IMR-90 (cell line): ENCODE results near the gene NUBPL. TPM values are rescaled to one million over a fixed set of nuclear protein-coding genes. Genes with fewer than 3 reads are reported as not detected.
"Not testable (repeated sequence)": the region's sequence is repeated elsewhere in the genome, so short reads cannot be mapped to it uniquely, and the experiment has no call there.

ENCODE experiments used
- ATAC-seq: fragments of 200-7000 bp; cut with Tn5 transposase; 2 replicates; pipeline ENCODE4 v1.9.1; 2020; ENCODE audit warnings: low read depth, mild to moderate bottlenecking, moderate library complexity
- BruUV-seq: library from RNA; stranded (reverse); fragments of 400-500 nt; replicated peaks from 2 replicates; lab custom pipeline; 2021; lab: Mats Ljungman, UMichigan
- CTCF ChIA-PET: fragments of 300-600 bp; formaldehyde crosslinking; extraction: SDS; loops from one replicate; lab custom pipeline; 2021; ENCODE audit warnings: antibody characterized with exemption; lab: Yijun Ruan, JAX
- POLR2A ChIA-PET: fragments of 300-600 bp; sonication (Branson Sonifier 250); formaldehyde crosslinking; loops from one replicate; lab custom pipeline; 2022; ENCODE audit warnings: antibody characterized with exemption; ENCODE audit not compliant: unreplicated experiment; lab: Charles Lee
- DNase-seq: peaks from one replicate; pipeline ENCODE4 v3.0.0; 2013
- H2AFZ ChIP-seq: replicated peaks from 2 replicates; pipeline ENCODE3; 2013; ENCODE audit warnings: low read length, mild to moderate bottlenecking; ENCODE audit not compliant: poor library complexity
- H2AK5ac ChIP-seq: 2 replicates; pipeline ENCODE4 v1.6.1; 2013; ENCODE audit warnings: low read depth, low read length, inconsistent platforms
- H2AK9ac ChIP-seq: replicated peaks from 2 replicates; pipeline ENCODE3; 2013; ENCODE audit warnings: mild to moderate bottlenecking, low read depth, low read length, moderate library complexity; ENCODE audit not compliant: poor library complexity
- H2BK120ac ChIP-seq: 2 replicates; pipeline ENCODE4 v1.6.1; 2013; ENCODE audit warnings: low read depth, low read length, inconsistent platforms
- H2BK15ac ChIP-seq: 3 replicates; pipeline ENCODE4 v1.6.1; 2013; ENCODE audit warnings: low read depth, low read length, inconsistent platforms
- H2BK20ac ChIP-seq: 2 replicates; pipeline ENCODE4 v1.6.1; 2013; ENCODE audit warnings: low read depth, mild to moderate bottlenecking, inconsistent platforms, low read length, moderate library complexity
- H2BK5ac ChIP-seq: 2 replicates; pipeline ENCODE4 v1.6.1; 2013; ENCODE audit warnings: mild to moderate bottlenecking, low read depth, low read length, inconsistent platforms; ENCODE audit not compliant: poor library complexity, severe bottlenecking
- H3K14ac ChIP-seq: replicated peaks from 2 replicates; pipeline ENCODE4 v1.6.1; 2013; ENCODE audit warnings: low read depth, low read length, inconsistent platforms
- H3K18ac ChIP-seq: 2 replicates; pipeline ENCODE4 v1.6.1; 2013; ENCODE audit warnings: low read depth, low read length, control low read depth
- H3K23ac ChIP-seq: 2 replicates; pipeline ENCODE4 v1.6.1; 2013; ENCODE audit warnings: low read depth, low read length, inconsistent platforms
- H3K27ac ChIP-seq: 2 replicates; pipeline ENCODE4 v1.5.1; 2013; ENCODE audit warnings: mild to moderate bottlenecking, control low read depth, low read length; ENCODE audit not compliant: insufficient read depth
- H3K27me3 ChIP-seq: 2 replicates; pipeline ENCODE4 v1.6.1; 2013; ENCODE audit warnings: low read length; ENCODE audit not compliant: control insufficient read depth, insufficient read depth
- H3K36me3 ChIP-seq: 2 replicates; pipeline ENCODE4 v1.6.1; 2013; ENCODE audit warnings: low read length, mixed read lengths; ENCODE audit not compliant: control insufficient read depth, insufficient read depth
- H3K4ac ChIP-seq: 2 replicates; pipeline ENCODE4 v1.6.1; 2013; ENCODE audit warnings: low read depth, low read length, inconsistent platforms
- H3K4me1 ChIP-seq: 2 replicates; pipeline ENCODE4 v1.6.1; 2013; ENCODE audit warnings: low read length, mixed read lengths; ENCODE audit not compliant: control insufficient read depth, insufficient read depth
- H3K4me2 ChIP-seq: 2 replicates; pipeline ENCODE4 v1.6.1; 2013; ENCODE audit warnings: low read depth, mild to moderate bottlenecking, control low read depth, low read length, moderate library complexity
- H3K4me3 ChIP-seq: 2 replicates; pipeline ENCODE4 v1.5.1; 2013; ENCODE audit warnings: low read depth, mild to moderate bottlenecking, control low read depth, low read length, moderate library complexity; ENCODE audit not compliant: insufficient read depth
- H3K56ac ChIP-seq: 2 replicates; pipeline ENCODE4 v1.6.1; 2013; ENCODE audit warnings: low read length, inconsistent platforms; ENCODE audit not compliant: insufficient read depth; ENCODE audit errors: extremely low read depth
- H3K79me1 ChIP-seq, 2 experiments: 2 replicates each; pipeline ENCODE4 v1.6.1; 2013; ENCODE audit warnings: low read length in 2 of 2, inconsistent platforms in 1 of 2, low read depth in 1 of 2
- H3K9ac ChIP-seq: 2 replicates; pipeline ENCODE4 v1.6.1; 2013; ENCODE audit warnings: low read depth, low read length, control low read depth
- H3K9me1 ChIP-seq: 2 replicates; pipeline ENCODE4 v1.6.1; 2013; ENCODE audit warnings: low read length, inconsistent platforms; ENCODE audit not compliant: insufficient read depth
- H3K9me3 ChIP-seq: 2 replicates; pipeline ENCODE4 v1.6.1; 2013; ENCODE audit warnings: low read length; ENCODE audit not compliant: control insufficient read depth, insufficient read depth
- H4K20me1 ChIP-seq: 2 replicates; pipeline ENCODE4 v1.6.1; 2013; ENCODE audit warnings: low read length, inconsistent platforms; ENCODE audit not compliant: insufficient read depth
- H4K5ac ChIP-seq: 2 replicates; pipeline ENCODE4 v1.6.1; 2013; ENCODE audit warnings: mild to moderate bottlenecking, low read depth, low read length, control low read depth
- H4K8ac ChIP-seq, 2 experiments: 2 replicates each; pipeline ENCODE4 v1.6.1; 2013; ENCODE audit warnings: low read depth in 2 of 2, low read length in 2 of 2, control low read depth in 1 of 2, inconsistent platforms in 1 of 2
- H4K91ac ChIP-seq: 2 replicates; pipeline ENCODE4 v1.6.1; 2013; ENCODE audit warnings: low read depth, low read length, inconsistent platforms; ENCODE audit not compliant: insufficient read depth
- CEBPB ChIP-seq: IDR thresholded peaks from 2 replicates; pipeline ENCODE4 v1.6.1; 2012; ENCODE audit warnings: low read depth, low read length, improper control_type of control experiment
- ELK1 ChIP-seq: fragments of 150-350 bp; IDR thresholded peaks from 2 replicates; pipeline ENCODE4 v1.6.1; 2016; ENCODE audit warnings: low read depth, mild to moderate bottlenecking, low read length, moderate library complexity, borderline replicate concordance
- FOS ChIP-seq: fragments of 150-350 bp; IDR thresholded peaks from 2 replicates; pipeline ENCODE4 v1.6.1; 2016; ENCODE audit warnings: low read depth, low read length
- MAFK ChIP-seq: IDR thresholded peaks from 2 replicates; pipeline ENCODE4 v1.6.1; 2012; ENCODE audit warnings: low read depth, low read length, improper control_type of control experiment
- MAZ ChIP-seq: IDR thresholded peaks from 2 replicates; pipeline ENCODE4 v1.6.1; 2012; ENCODE audit warnings: low read depth, mild to moderate bottlenecking, low read length, improper control_type of control experiment, moderate library complexity, borderline replicate concordance
- MXI1 ChIP-seq: IDR thresholded peaks from 2 replicates; pipeline ENCODE4 v1.6.1; 2012; ENCODE audit warnings: low read depth, mild to moderate bottlenecking, low read length, moderate library complexity, borderline replicate concordance
- POLR2A ChIP-seq: IDR thresholded peaks from 2 replicates; pipeline ENCODE4 v1.6.1; 2012; ENCODE audit warnings: mild to moderate bottlenecking, low read depth, low read length
- RAD21 ChIP-seq: IDR thresholded peaks from 2 replicates; pipeline ENCODE4 v1.6.1; 2012; ENCODE audit warnings: low read length, improper control_type of control experiment
- SMC3 ChIP-seq: fragments of 150-350 bp; IDR thresholded peaks from 2 replicates; pipeline ENCODE4 v1.6.1; 2016; ENCODE audit warnings: low read depth, mild to moderate bottlenecking, antibody characterized with exemption, low read length, moderate library complexity
- WGBS, 2 experiments: methylation state at CpG; one replicate each; pipeline versions ENCODE4 v1.1.5 to v1.1.7; 2013; ENCODE audit warnings: missing lambda C conversion rate in 2 of 2; ENCODE audit not compliant: insufficient read length in 1 of 2; ENCODE audit errors: extremely low coverage in 2 of 2; 5-methylcytosine and 5-hydroxymethylcytosine counted together
- dilution Hi-C: fragments of 300-500 bp; cut with HindIII; formaldehyde crosslinking; loops from one replicate; pipeline ENCODE4 v1.14.3; 2018; ENCODE audit warnings: low sequenced_read_pairs; ENCODE audit not compliant: unreplicated experiment
- in situ Hi-C: fragments of 300-500 bp; cut with MboI; formaldehyde crosslinking; loops from 3 replicates; pipeline ENCODE4 v1.14.3; 2019; ENCODE audit warnings: low sequenced_read_pairs, inconsistent platforms, mixed read lengths
- intact Hi-C: fragments of 100-400 bp; cut with micrococcal nuclease; formaldehyde crosslinking; loops from 2 replicates; pipeline ENCODE4 v1.10.0; 2022
- polyA plus RNA-seq, 3 experiments: library from polyadenylated mRNA; depleted of rRNA; stranded (reverse); fragments of >200 nt; gene quantifications; 2 replicates each; pipeline ENCODE4 v1.2.3, GENCODE V29; 2012; ENCODE audit warnings: low replicate concordance in 1 of 3
- total RNA-seq: library from RNA; depleted of rRNA; stranded (reverse); fragments of >200 nt; gene quantifications from 2 replicates; pipeline ENCODE4 v1.2.3, GENCODE V29; 2012

NUBPL gene
- total and polyA plus RNA-seq, 2 of the 4 experiments (the other 2 are of a cell fraction) = 5.4 to 11.5 TPM

GRCh38 chr14:31889297-31889696 lies 328.1 kb downstream of the NUBPL start:
- Histone ChIP-seq H2AK9ac (no peak overlapping the region), H3K23ac (no peak overlapping the region), H2BK120ac (no peak overlapping the region), H3K4me2 (no peak overlapping the region), H2BK5ac (no peak overlapping the region), H3K27me3 (peaks cover 1% of the 10 kb centered on the region; the same call in 1 of the 2 replicates), H3K4me3 (no peak overlapping the region), H3K14ac (no peak overlapping the region), H3K27ac (no peak overlapping the region), H3K18ac (no peak overlapping the region), H4K20me1 (no peaks in the 10 kb centered on the region), H2AFZ (no peak overlapping the region), H3K9me3 (no peaks in the 10 kb centered on the region), H3K36me3 (no peaks in the 10 kb centered on the region), H3K9ac (no peak overlapping the region), H4K91ac (no peak overlapping the region), H3K9me1 (peaks cover 4% of the 10 kb centered on the region; the same call in 1 of the 2 replicates), H3K4ac (no peak overlapping the region), H3K4me1 (peaks cover 2% of the 10 kb centered on the region), H3K79me1 (no peaks in the 10 kb centered on the region), H2AK5ac (no peak overlapping the region), H2BK20ac (no peak overlapping the region), H4K8ac (no peak overlapping the region), H4K5ac (no peak overlapping the region), H2BK15ac (no peak overlapping the region), H3K56ac (no peak overlapping the region)
- ATAC-seq (no peak), DNase-seq (no peak)
- no peak for TF ChIP-seq POLR2A
- no peak for TF ChIP-seq MXI1
- no peak for TF ChIP-seq MAFK
- TF ChIP-seq FOS = no peak
- no peak for TF ChIP-seq CEBPB
- no peak for TF ChIP-seq RAD21
- TF ChIP-seq MAZ = no peak
- TF ChIP-seq SMC3 = no peak
- no peak for TF ChIP-seq ELK1
- WGBS, 2 experiments = no CpG with 5 or more reads among the region's 2 CpGs
- no TSS peak for BruUV-seq
- CTCF ChIA-PET = interaction anchor here (0.6 to 0.7 kb wide), 2 partner anchors 350 to 545 kb away, joined by 3 read pairs; no protein-coding TSS in a partner anchor
- intact Hi-C loops = no loop called here
- POLR2A ChIA-PET = no interaction called here
- in situ Hi-C loops = no loop called here
- dilution Hi-C loops = no loop called here

GRCh38 chr14:31890202-31890601 lies 329.0 kb downstream of the NUBPL start:
- H3K56ac ChIP-seq, H4K20me1 ChIP-seq, H3K79me1 ChIP-seq, H3K4me1 ChIP-seq, H2AK9ac ChIP-seq, H2BK5ac ChIP-seq, H2BK120ac ChIP-seq, H3K27ac ChIP-seq, H3K9me1 ChIP-seq, DNase-seq, ATAC-seq, POLR2A ChIA-PET, H3K18ac ChIP-seq, H3K9me3 ChIP-seq, H2BK15ac ChIP-seq, H3K36me3 ChIP-seq, H3K23ac ChIP-seq, H3K4ac ChIP-seq, H3K9ac ChIP-seq, dilution Hi-C loops, BruUV-seq, H3K4me2 ChIP-seq, H2BK20ac ChIP-seq, in situ Hi-C loops, CTCF ChIA-PET, H2AFZ ChIP-seq, H3K14ac ChIP-seq, H4K8ac ChIP-seq, intact Hi-C loops, H3K27me3 ChIP-seq, H4K91ac ChIP-seq, H4K5ac ChIP-seq, H2AK5ac ChIP-seq, H3K4me3 ChIP-seq: not testable (repeated sequence)
- no CpG with 5 or more reads among the region's 4 CpGs for WGBS, 2 experiments
